Measurements from ENCODE around the gene MPDZ.
A peak's percentile ranks its signal among the peaks of the same experiment; 100 is the strongest.

The MPDZ gene

GRCh38 chr9:13078164-13078563, 201.3 kb downstream of the MPDZ start:
- FAIRE-seq: no peak

GRCh38 chr9:13076616-13077015, 202.9 kb downstream of the MPDZ start:
- no peak for FAIRE-seq

- peak; percentile 38 for FAIRE-seq
Measured at GRCh38 chr9:13071921-13072320, 207.6 kb downstream of the MPDZ start.

GRCh38 chr9:13070612-13071595, 208.6 kb downstream of the MPDZ start:
- no peak for FAIRE-seq

- no peak for FAIRE-seq
Measured at GRCh38 chr9:13069498-13069897, 210.0 kb downstream of the MPDZ start.

- FAIRE-seq: no peak
Measured at GRCh38 chr9:13064676-13065075, 214.8 kb downstream of the MPDZ start.

GRCh38 chr9:13063880-13064459, 215.5 kb downstream of the MPDZ start:
- no peak for FAIRE-seq

GRCh38 chr9:13061390-13061789, 218.1 kb downstream of the MPDZ start:
- FAIRE-seq: no peak
